A549 treated with Hydrocortisone at 1 μM for 4 hours (cell line): ENCODE data around the gene P4HA2. TPM values are rescaled to one million over a fixed set of nuclear protein-coding genes. Genes with fewer than 3 reads are reported as not detected.

Source experiments
- total RNA-seq: library from RNA; stranded (reverse); fragments of 200-300 nt; extraction: Qiagen RNA extraction; gene quantifications from 5 replicates; pipeline ENCODE4 v1.2.3, GENCODE V29; 2022

P4HA2 gene
- 46.6 to 60.7 TPM (median 53.1 TPM) in 5 replicates for total RNA-seq

GRCh38 chr5:132227485-132228240 lies at the start of gene P4HA2:
Gene P4HA2 (minus strand): TSS chr5:132227853. CDS start chr5:132218626, 9,227 bp downstream.

DNA sequence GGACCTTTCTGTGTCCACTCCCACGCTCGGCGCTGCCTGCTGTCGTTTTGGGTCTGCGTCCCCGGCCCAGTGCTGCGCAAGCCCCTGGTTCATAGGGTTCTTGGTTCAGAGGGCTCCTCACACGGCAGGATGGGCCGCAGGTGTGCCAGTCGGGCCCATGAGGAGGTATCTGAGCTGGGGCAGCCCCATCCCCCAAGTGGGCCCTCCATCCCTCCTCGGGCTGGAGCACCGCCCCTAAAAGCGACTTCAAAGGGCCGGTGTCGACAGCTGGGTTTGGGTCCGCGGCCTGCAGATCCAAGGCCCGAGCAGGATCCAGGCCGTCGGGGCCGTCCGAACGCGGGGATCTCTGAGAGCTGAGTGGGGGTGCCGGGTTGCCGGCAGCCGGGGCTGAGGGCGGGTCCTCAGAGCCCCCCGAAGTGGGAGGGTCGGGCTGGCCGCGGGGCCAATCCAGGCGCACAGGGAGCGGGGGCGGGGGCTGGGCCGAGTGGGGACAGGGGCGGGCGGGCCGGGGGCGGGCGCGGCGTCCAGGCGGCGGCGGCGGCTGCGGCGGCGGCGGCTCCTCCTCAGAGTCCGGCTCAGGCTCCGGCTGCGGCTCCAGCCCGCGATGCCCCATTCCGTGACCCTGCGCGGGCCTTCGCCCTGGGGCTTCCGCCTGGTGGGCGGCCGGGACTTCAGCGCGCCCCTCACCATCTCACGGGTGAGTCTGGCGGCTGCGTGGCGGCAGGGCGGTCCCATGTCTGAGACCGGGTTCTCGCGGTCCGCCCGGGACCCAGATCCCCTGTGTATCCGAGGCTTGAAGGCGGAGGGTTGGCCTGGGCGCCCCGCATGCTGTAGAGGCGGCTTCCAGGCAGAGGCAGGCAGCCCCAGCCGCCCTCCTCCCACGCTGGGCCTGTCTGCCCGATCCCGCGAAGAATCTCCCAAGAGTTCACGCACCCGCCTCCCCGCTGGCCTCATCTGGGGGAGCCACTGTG lies 29.8 kb upstream of the P4HA2 start, which contains the start of gene PDLIM4:
Gene PDLIM4 (plus strand): TSS at position 566 of the 971 bp plus-strand sequence. CDS start 39 bp downstream, at position 605.

Other genes with a start within 250 kb of the P4HA2 start
- 0.05 to 0.22 TPM (median 0.07 TPM) in 5 replicates for gene ACSL6, start 216.2 kb downstream of the P4HA2 start, total RNA-seq
- not detected in 5 replicates for gene IL3, start 167.2 kb downstream of the P4HA2 start, total RNA-seq
- gene CSF2, start 154.1 kb downstream of the P4HA2 start, total RNA-seq: 0.14 to 0.38 TPM (median 0.21 TPM) in 4 of 5 replicates, not detected in the other
- 0.13 to 1.3 TPM (median 0.58 TPM) in 5 replicates for gene PDLIM4, start 29.8 kb upstream of the P4HA2 start, total RNA-seq
- gene SLC22A4, start 66.5 kb upstream of the P4HA2 start, total RNA-seq: 4.9 to 6.4 TPM (median 6.0 TPM) in 5 replicates
- 53.6 to 66.8 TPM (median 60.8 TPM) in 5 replicates for gene SLC22A5, start 141.9 kb upstream of the P4HA2 start, total RNA-seq